Neuronal stem cell (in vitro differentiated cells): ENCODE measurements around the gene PEX16. TPM values are rescaled to one million over a fixed set of nuclear protein-coding genes. Genes with fewer than 3 reads are reported as not detected.

Experiments
- DNase-seq: peaks from one replicate; pipeline ENCODE4 v3.0.0-alpha.2; 2013; ENCODE audit warnings: low spot score
- H2AFZ ChIP-seq: one replicate; pipeline ENCODE4 v1.6.1; 2013; ENCODE audit warnings: mild to moderate bottlenecking, low read length, inconsistent platforms
- H2AK5ac ChIP-seq: 2 replicates; pipeline ENCODE4 v1.6.1; 2013; ENCODE audit warnings: low read depth, mild to moderate bottlenecking, inconsistent platforms, low read length, moderate library complexity, mixed read lengths
- H2BK120ac ChIP-seq: 2 replicates; pipeline ENCODE4 v1.6.1; 2013; ENCODE audit warnings: low read depth, mild to moderate bottlenecking, inconsistent platforms, low read length, moderate library complexity, mixed read lengths
- H2BK12ac ChIP-seq: one replicate; pipeline ENCODE4 v1.6.1; 2013; ENCODE audit warnings: low read length, inconsistent platforms
- H2BK15ac ChIP-seq: 2 replicates; pipeline ENCODE4 v1.6.1; 2013; ENCODE audit warnings: mild to moderate bottlenecking, low read length, inconsistent platforms, mixed read lengths
- H2BK5ac ChIP-seq: one replicate; pipeline ENCODE4 v1.6.1; 2013; ENCODE audit warnings: inconsistent platforms, mild to moderate bottlenecking, low read length, moderate library complexity
- H3K14ac ChIP-seq: one replicate; pipeline ENCODE4 v1.6.1; 2013; ENCODE audit warnings: low read length, inconsistent platforms
- H3K18ac ChIP-seq: 2 replicates; pipeline ENCODE4 v1.6.1; 2013; ENCODE audit warnings: low read length, inconsistent platforms
- H3K23ac ChIP-seq: 2 replicates; pipeline ENCODE4 v1.6.1; 2013; ENCODE audit warnings: low read depth, mild to moderate bottlenecking, mixed read lengths, low read length, inconsistent platforms; ENCODE audit not compliant: poor library complexity
- H3K27ac ChIP-seq: replicated peaks from 3 replicates; pipeline ENCODE4 v1.5.1; 2013; ENCODE audit warnings: low read length, inconsistent platforms
- H3K27me3 ChIP-seq, 3 experiments: 2 replicates each; pipeline ENCODE4 v1.6.1; 2013; ENCODE audit warnings: low read length in 3 of 3, mild to moderate bottlenecking in 2 of 3, inconsistent platforms in 1 of 3, low read depth in 1 of 3, mixed read lengths in 1 of 3, moderate library complexity in 1 of 3; ENCODE audit not compliant: control insufficient read depth in 3 of 3, insufficient read depth in 3 of 3
- H3K36me3 ChIP-seq, 2 donors: replicated peaks in 1 of 2; 2 replicates each; pipeline ENCODE4 v1.6.1; 2013; ENCODE audit warnings: low read length in 2 of 2; ENCODE audit not compliant: control insufficient read depth in 2 of 2, insufficient read depth in 2 of 2
- H3K4ac ChIP-seq: 2 replicates; pipeline ENCODE4 v1.6.1; 2013; ENCODE audit warnings: inconsistent platforms, mild to moderate bottlenecking, low read length, moderate library complexity
- H3K4me1 ChIP-seq, 2 donors: 1 replicate in 1 of 2; 2 replicates in 1 of 2; pipeline ENCODE4 v1.6.1; 2013; ENCODE audit warnings: low read length in 2 of 2, low read depth in 1 of 2; ENCODE audit not compliant: control insufficient read depth in 2 of 2, insufficient read depth in 1 of 2
- H3K4me2 ChIP-seq: one replicate; pipeline ENCODE4 v1.6.1; 2013; ENCODE audit warnings: mild to moderate bottlenecking, low read length, inconsistent platforms; ENCODE audit not compliant: insufficient read depth, poor library complexity, severe bottlenecking
- H3K4me3 ChIP-seq, 2 donors: 2 replicates each; pipeline ENCODE4 v1.5.1; 2013; ENCODE audit warnings: low read length in 2 of 2, mild to moderate bottlenecking in 2 of 2, inconsistent platforms in 1 of 2, moderate library complexity in 1 of 2
- H3K79me1 ChIP-seq: one replicate; pipeline ENCODE4 v1.6.1; 2013; ENCODE audit warnings: low read depth, mild to moderate bottlenecking, inconsistent platforms, low read length, moderate library complexity
- H3K9ac ChIP-seq: one replicate; pipeline ENCODE4 v1.6.1; 2013; ENCODE audit warnings: mild to moderate bottlenecking, low read depth, low read length, inconsistent platforms; ENCODE audit not compliant: poor library complexity
- H3K9me3 ChIP-seq, 2 donors: replicated peaks in 1 of 2; 2 replicates each; pipeline versions ENCODE3 to v1.6.1; 2013; ENCODE audit warnings: low read length in 2 of 2, mild to moderate bottlenecking in 2 of 2, inconsistent platforms in 1 of 2, low read depth in 1 of 2, mixed read lengths in 1 of 2, moderate library complexity in 1 of 2; ENCODE audit not compliant: control insufficient read depth in 2 of 2, insufficient read depth in 1 of 2
- H4K8ac ChIP-seq: one replicate; pipeline ENCODE4 v1.6.1; 2013; ENCODE audit warnings: low read depth, mild to moderate bottlenecking, inconsistent platforms, low read length, moderate library complexity
- H4K91ac ChIP-seq: one replicate; pipeline ENCODE4 v1.6.1; 2013; ENCODE audit warnings: low read length, low read depth, mild to moderate bottlenecking, inconsistent platforms; ENCODE audit not compliant: poor library complexity
- WGBS, 2 donors: extraction: QIAGEN DNeasy Blood & Tissue Kit; methylation state at CpG; one replicate each; pipeline ENCODE4 v1.1.7; 2013; ENCODE audit warnings: missing lambda C conversion rate in 2 of 2, mixed read lengths in 1 of 2; ENCODE audit not compliant: insufficient read length in 2 of 2, insufficient replicate concordance in 1 of 2; ENCODE audit errors: extremely low coverage in 2 of 2; 5-methylcytosine and 5-hydroxymethylcytosine counted together
- polyA plus RNA-seq, 2 experiments: library from polyadenylated mRNA; stranded (reverse); fragments of 200-250 nt; gene quantifications; one replicate each; pipeline ENCODE4 v1.2.3, GENCODE V29; 2013

Gene PEX16
- 23.1 TPM for polyA plus RNA-seq (2013, experiment 1 of 2)
- 19.6 TPM for polyA plus RNA-seq (2013, experiment 2 of 2)

GRCh38 chr11:45917623-45918330 is at the start of gene PEX16:
Gene PEX16, minus strand, starts transcription at chr11:45917877. Its CDS starts 66 bp downstream, at chr11:45917811.
- H4K8ac ChIP-seq = peak within 1 kb of the TSS; percentile 74
- H3K27me3 ChIP-seq = peaks cover 0 to 34% (median 2%) of the 10 kb centered on the region in 3 experiments
- H3K4me1 ChIP-seq = peaks cover 18 to 27% of the 10 kb centered on the region in 2 donors
- H3K4me3 ChIP-seq = peak within 1 kb of the TSS; percentile 88 to 92
- no CpG with 5 or more reads among the region's 45 CpGs for WGBS, 2 donors
- H3K4ac ChIP-seq = peak within 1 kb of the TSS; percentile 24
- H3K79me1 ChIP-seq = peaks cover 11% of the 10 kb centered on the region
- peak within 1 kb of the TSS; percentile 84 for H2AFZ ChIP-seq
- H3K36me3 ChIP-seq = peaks cover 27 to 33% of the 10 kb centered on the region in 2 donors
- H3K23ac ChIP-seq = peak within 1 kb of the TSS; percentile 76
- DNase-seq = peak; percentile 95
- H4K91ac ChIP-seq = no peak within 1 kb of the TSS
- peak within 1 kb of the TSS; percentile 76 for H2AK5ac ChIP-seq
- peak within 1 kb of the TSS; percentile 99 for H2BK15ac ChIP-seq
- H2BK5ac ChIP-seq = peak within 1 kb of the TSS; percentile 97
- peak within 1 kb of the TSS; percentile 96 for H3K18ac ChIP-seq
- H2BK120ac ChIP-seq = no peak within 1 kb of the TSS
- peak within 1 kb of the TSS; percentile 98 for H3K4me2 ChIP-seq
- H3K9ac ChIP-seq = peak within 1 kb of the TSS; percentile 93
- peak within 1 kb of the TSS; percentile 98 for H3K27ac ChIP-seq
- H3K9me3 ChIP-seq = no peaks in the 10 kb centered on the region
- no peak within 1 kb of the TSS for H2BK12ac ChIP-seq
- H3K14ac ChIP-seq = peak within 1 kb of the TSS; percentile 40

GRCh38 chr11:45964911-45965389 is 47.3 kb upstream of the PEX16 start:
- H3K36me3 ChIP-seq = peaks cover 13 to 80% of the 10 kb centered on the region in 2 donors
- H3K79me1 ChIP-seq = no peaks in the 10 kb centered on the region
- no peak overlapping the region for H3K4me3 ChIP-seq

GRCh38 chr11:45961751-45962240 is 44.1 kb upstream of the PEX16 start:
- H2BK120ac ChIP-seq = no peak overlapping the region
- DNase-seq = no peak

More at GRCh38 chr11:45964911-45965389, 47.3 kb upstream of the PEX16 start:
- Histone ChIP-seq H3K4me2 (no peak overlapping the region), H4K91ac (no peak overlapping the region), H3K14ac (no peak overlapping the region), H2BK5ac (no peak overlapping the region), H3K23ac (no peak overlapping the region), H2AK5ac (no peak overlapping the region), H2BK15ac (no peak overlapping the region), H3K4ac (no peak overlapping the region), H3K27ac (no peak overlapping the region), H4K8ac (no peak overlapping the region), H3K27me3 (no peaks in the 10 kb centered on the region), H2BK12ac (no peak overlapping the region), H3K9me3 (peaks cover 0 to under 1% of the 10 kb centered on the region in 2 donors), H2AFZ (no peak overlapping the region), H3K18ac (no peak overlapping the region), H3K9ac (no peak overlapping the region), H3K4me1 (no peaks in the 10 kb centered on the region), H2BK120ac (no peak overlapping the region)
- WGBS, 2 donors = no CpG with 5 or more reads among the region's 9 CpGs
- DNase-seq = peak; percentile 66

GRCh38 chr11:45960387-45961095 is 42.9 kb upstream of the PEX16 start:
- no peak overlapping the region for H3K4ac ChIP-seq
- no peak overlapping the region for H3K14ac ChIP-seq
- no peak overlapping the region for H2BK15ac ChIP-seq
- H3K79me1 ChIP-seq = no peaks in the 10 kb centered on the region
- no peak overlapping the region for H4K91ac ChIP-seq
- no peak overlapping the region for H2AFZ ChIP-seq
- no CpG with 5 or more reads among the region's 4 CpGs for WGBS, 2 donors
- peaks cover 10 to 62% of the 10 kb centered on the region in 2 donors for H3K36me3 ChIP-seq
- H3K4me1 ChIP-seq = no peaks in the 10 kb centered on the region
- H2BK5ac ChIP-seq = no peak overlapping the region
- H2AK5ac ChIP-seq = no peak overlapping the region
- H3K9ac ChIP-seq = no peak overlapping the region
- H3K9me3 ChIP-seq = peaks cover 2 to 5% of the 10 kb centered on the region in 2 donors
- no peak overlapping the region for H2BK12ac ChIP-seq
- no peaks in the 10 kb centered on the region for H3K27me3 ChIP-seq
- no peak overlapping the region for H2BK120ac ChIP-seq
- no peak for DNase-seq
- no peak overlapping the region for H3K4me2 ChIP-seq
- no peak overlapping the region for H4K8ac ChIP-seq
- H3K4me3 ChIP-seq = no peak overlapping the region
- no peak overlapping the region for H3K27ac ChIP-seq
- H3K18ac ChIP-seq = no peak overlapping the region
- H3K23ac ChIP-seq = no peak overlapping the region

More at GRCh38 chr11:45961751-45962240, 44.1 kb upstream of the PEX16 start:
- H3K4ac ChIP-seq = no peak overlapping the region
- no CpG with 5 or more reads among the region's 7 CpGs for WGBS, 2 donors
- H3K79me1 ChIP-seq = no peaks in the 10 kb centered on the region
- H2AK5ac ChIP-seq = no peak overlapping the region
- no peak overlapping the region for H3K14ac ChIP-seq
- no peak overlapping the region for H3K27ac ChIP-seq
- H3K23ac ChIP-seq = no peak overlapping the region
- no peak overlapping the region for H2BK15ac ChIP-seq
- H3K9ac ChIP-seq = no peak overlapping the region
- H3K4me3 ChIP-seq = no peak overlapping the region
- no peak overlapping the region for H2BK5ac ChIP-seq
- no peaks in the 10 kb centered on the region for H3K27me3 ChIP-seq
- peaks cover 8 to 61% of the 10 kb centered on the region in 2 donors for H3K36me3 ChIP-seq
- no peak overlapping the region for H3K4me2 ChIP-seq
- H3K9me3 ChIP-seq = peaks cover 2% of the 10 kb centered on the region in 2 donors
- no peak overlapping the region for H4K91ac ChIP-seq
- no peak overlapping the region for H3K18ac ChIP-seq
- H4K8ac ChIP-seq = no peak overlapping the region
- H3K4me1 ChIP-seq = no peaks in the 10 kb centered on the region
- no peak overlapping the region for H2AFZ ChIP-seq
- H2BK12ac ChIP-seq = no peak overlapping the region
